ENCODE data around the gene OR2T8.

DNA sequence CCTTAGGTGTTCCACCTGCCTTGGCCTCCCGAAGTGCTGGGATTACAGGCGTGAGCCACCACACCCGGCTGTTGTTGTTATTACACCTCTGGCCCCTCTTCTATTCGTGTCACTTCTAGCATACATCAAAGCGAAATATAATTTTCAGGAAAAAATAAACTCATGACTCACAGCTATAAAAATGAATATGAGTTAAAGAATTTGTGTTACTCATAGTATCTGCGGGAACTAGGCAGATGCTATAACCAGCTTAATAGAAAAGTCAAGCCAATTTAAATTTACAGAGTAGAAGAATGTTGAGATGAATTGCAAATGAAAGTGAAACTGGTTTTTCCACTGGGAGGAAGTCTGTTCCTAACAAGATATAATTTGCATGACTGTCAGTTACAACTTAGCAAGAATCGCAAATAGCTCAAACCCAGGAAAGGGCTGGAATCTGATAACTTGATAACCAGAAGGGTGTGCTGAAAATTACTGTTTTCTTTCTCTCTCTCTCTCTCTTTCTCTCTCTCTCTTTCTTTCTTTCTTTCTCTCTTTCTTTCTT, 13.5 kb upstream of the OR2T8 start:
- TF ChIP-seq, protein P1, sequence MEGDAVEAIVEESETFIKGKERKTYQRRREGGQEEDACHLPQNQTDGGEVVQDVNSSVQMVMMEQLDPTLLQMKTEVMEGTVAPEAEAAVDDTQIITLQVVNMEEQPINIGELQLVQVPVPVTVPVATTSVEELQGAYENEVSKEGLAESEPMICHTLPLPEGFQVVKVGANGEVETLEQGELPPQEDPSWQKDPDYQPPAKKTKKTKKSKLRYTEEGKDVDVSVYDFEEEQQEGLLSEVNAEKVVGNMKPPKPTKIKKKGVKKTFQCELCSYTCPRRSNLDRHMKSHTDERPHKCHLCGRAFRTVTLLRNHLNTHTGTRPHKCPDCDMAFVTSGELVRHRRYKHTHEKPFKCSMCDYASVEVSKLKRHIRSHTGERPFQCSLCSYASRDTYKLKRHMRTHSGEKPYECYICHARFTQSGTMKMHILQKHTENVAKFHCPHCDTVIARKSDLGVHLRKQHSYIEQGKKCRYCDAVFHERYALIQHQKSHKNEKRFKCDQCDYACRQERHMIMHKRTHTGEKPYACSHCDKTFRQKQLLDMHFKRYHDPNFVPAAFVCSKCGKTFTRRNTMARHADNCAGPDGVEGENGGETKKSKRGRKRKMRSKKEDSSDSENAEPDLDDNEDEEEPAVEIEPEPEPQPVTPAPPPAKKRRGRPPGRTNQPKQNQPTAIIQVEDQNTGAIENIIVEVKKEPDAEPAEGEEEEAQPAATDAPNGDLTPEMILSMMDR (IDR thresholded peaks at IDR 0.05; ENCODE audit: low read depth, low read length, missing input control): no peak
- TF ChIP-seq EGR1 (IDR thresholded peaks at IDR 0.05; ENCODE audit: low read depth in 2 of 2): no peak
- TF ChIP-seq GABPA (IDR thresholded peaks at IDR 0.05 in 1 of 2, conservative IDR thresholded peaks at IDR 0.05 in 1 of 2): no peak
- no peak for TF ChIP-seq HNF4A (conservative IDR thresholded peaks at IDR 0.05)
- TF ChIP-seq FOXA1 (IDR thresholded peaks at IDR 0.05): no peak
- no peak for TF ChIP-seq RAD21 (IDR thresholded peaks at IDR 0.05)
- TF ChIP-seq YY1 (IDR thresholded peaks at IDR 0.05): no peak
- TF ChIP-seq, protein P2, sequence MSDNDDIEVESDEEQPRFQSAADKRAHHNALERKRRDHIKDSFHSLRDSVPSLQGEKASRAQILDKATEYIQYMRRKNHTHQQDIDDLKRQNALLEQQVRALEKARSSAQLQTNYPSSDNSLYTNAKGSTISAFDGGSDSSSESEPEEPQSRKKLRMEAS (IDR thresholded peaks at IDR 0.05): no peak
- TF ChIP-seq, protein P3, sequence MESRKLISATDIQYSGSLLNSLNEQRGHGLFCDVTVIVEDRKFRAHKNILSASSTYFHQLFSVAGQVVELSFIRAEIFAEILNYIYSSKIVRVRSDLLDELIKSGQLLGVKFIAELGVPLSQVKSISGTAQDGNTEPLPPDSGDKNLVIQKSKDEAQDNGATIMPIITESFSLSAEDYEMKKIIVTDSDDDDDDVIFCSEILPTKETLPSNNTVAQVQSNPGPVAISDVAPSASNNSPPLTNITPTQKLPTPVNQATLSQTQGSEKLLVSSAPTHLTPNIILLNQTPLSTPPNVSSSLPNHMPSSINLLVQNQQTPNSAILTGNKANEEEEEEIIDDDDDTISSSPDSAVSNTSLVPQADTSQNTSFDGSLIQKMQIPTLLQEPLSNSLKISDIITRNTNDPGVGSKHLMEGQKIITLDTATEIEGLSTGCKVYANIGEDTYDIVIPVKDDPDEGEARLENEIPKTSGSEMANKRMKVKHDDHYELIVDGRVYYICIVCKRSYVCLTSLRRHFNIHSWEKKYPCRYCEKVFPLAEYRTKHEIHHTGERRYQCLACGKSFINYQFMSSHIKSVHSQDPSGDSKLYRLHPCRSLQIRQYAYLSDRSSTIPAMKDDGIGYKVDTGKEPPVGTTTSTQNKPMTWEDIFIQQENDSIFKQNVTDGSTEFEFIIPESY (IDR thresholded peaks at IDR 0.05): no peak
- TF ChIP-seq TAF1 (conservative IDR thresholded peaks at IDR 0.05): no peak
- TF ChIP-seq, protein P4, sequence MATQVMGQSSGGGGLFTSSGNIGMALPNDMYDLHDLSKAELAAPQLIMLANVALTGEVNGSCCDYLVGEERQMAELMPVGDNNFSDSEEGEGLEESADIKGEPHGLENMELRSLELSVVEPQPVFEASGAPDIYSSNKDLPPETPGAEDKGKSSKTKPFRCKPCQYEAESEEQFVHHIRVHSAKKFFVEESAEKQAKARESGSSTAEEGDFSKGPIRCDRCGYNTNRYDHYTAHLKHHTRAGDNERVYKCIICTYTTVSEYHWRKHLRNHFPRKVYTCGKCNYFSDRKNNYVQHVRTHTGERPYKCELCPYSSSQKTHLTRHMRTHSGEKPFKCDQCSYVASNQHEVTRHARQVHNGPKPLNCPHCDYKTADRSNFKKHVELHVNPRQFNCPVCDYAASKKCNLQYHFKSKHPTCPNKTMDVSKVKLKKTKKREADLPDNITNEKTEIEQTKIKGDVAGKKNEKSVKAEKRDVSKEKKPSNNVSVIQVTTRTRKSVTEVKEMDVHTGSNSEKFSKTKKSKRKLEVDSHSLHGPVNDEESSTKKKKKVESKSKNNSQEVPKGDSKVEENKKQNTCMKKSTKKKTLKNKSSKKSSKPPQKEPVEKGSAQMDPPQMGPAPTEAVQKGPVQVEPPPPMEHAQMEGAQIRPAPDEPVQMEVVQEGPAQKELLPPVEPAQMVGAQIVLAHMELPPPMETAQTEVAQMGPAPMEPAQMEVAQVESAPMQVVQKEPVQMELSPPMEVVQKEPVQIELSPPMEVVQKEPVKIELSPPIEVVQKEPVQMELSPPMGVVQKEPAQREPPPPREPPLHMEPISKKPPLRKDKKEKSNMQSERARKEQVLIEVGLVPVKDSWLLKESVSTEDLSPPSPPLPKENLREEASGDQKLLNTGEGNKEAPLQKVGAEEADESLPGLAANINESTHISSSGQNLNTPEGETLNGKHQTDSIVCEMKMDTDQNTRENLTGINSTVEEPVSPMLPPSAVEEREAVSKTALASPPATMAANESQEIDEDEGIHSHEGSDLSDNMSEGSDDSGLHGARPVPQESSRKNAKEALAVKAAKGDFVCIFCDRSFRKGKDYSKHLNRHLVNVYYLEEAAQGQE (IDR thresholded peaks at IDR 0.05): no peak
- TF ChIP-seq, protein P5, sequence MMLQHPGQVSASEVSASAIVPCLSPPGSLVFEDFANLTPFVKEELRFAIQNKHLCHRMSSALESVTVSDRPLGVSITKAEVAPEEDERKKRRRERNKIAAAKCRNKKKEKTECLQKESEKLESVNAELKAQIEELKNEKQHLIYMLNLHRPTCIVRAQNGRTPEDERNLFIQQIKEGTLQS (IDR thresholded peaks at IDR 0.05): no peak
- no peak for TF ChIP-seq RXRA (IDR thresholded peaks at IDR 0.05)
- no peak for TF ChIP-seq JUND (IDR thresholded peaks at IDR 0.05)

Measured in liver (tissue), 3 donors.